K562 (cell line): ENCODE results near the gene OTOGL.

Experiments
- NFATC3 ChIP-seq: fragments of 450-650 bp; IDR thresholded peaks from 2 replicates; pipeline ENCODE4 v1.6.1; 2017; ENCODE audit warnings: mild to moderate bottlenecking
- TAF1 ChIP-seq: IDR thresholded peaks from 2 replicates; pipeline ENCODE4 v1.6.1; 2011; ENCODE audit warnings: mild to moderate bottlenecking, low read length, moderate library complexity; ENCODE audit not compliant: insufficient read depth, control insufficient read depth, severe bottlenecking; ENCODE audit errors: extremely low read depth
- ZC3H11A ChIP-seq: IDR thresholded peaks from 2 replicates; pipeline ENCODE4 v1.6.1; 2012; ENCODE audit warnings: low read depth, low read length, improper control_type of control experiment
- TF ChIP-seq, protein P1 (sequence below): fragments of 250-450 bp; sonication (Bioruptor Pico); IDR thresholded peaks from 2 replicates; pipeline ENCODE4 v1.5.0; 2021
- TF ChIP-seq, protein P2 (sequence below): sonication (generic); formaldehyde crosslinking; IDR thresholded peaks from 2 replicates; pipeline ENCODE4 v1.8.1; 2023; ENCODE audit warnings: mild to moderate bottlenecking, missing genetic modification reagents

DNA sequence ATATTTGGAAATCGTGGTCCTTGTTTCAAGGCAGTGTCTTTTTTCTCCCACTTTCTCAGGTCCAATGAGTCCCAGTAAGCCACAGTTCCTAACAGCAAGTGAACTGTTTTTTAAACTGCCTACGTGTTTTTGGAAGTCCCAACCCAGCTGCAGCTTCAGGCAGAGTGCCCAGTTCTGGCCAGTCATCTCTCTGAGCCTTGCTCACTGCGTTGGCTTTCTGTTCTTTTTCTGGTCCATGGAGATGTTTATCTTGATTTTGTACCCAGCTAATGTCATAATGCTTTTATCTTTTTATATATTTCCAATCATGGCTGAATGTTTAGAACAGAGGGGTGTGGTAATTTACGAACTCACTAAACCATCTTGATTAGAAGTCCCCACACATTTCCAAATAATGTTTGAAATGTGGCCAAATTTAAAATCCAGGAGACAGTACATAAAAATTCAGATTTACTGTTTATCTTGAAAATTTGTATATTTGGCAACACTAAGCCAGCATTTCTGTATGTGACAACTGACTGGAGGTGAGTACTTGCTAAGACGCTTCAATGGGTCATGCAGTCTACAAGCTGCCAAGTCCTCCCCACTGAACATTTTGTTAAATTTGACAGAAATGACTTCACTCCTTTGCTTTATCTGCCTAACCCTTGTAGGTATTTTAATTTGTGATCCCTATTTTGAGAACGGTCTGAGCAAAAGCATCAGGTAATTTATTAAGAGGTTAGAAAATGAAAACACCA, 46.1 kb upstream of the OTOGL start:
- TF ChIP-seq, protein P1, sequence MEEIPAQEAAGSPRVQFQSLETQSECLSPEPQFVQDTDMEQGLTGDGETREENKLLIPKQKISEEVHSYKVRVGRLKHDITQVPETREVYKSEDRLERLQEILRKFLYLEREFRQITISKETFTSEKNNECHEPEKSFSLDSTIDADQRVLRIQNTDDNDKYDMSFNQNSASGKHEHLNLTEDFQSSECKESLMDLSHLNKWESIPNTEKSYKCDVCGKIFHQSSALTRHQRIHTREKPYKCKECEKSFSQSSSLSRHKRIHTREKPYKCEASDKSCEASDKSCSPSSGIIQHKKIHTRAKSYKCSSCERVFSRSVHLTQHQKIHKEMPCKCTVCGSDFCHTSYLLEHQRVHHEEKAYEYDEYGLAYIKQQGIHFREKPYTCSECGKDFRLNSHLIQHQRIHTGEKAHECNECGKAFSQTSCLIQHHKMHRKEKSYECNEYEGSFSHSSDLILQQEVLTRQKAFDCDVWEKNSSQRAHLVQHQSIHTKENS (CRISPR knock-in tag): no peak
- TF ChIP-seq NFATC3: no peak
- TF ChIP-seq ZC3H11A: no peak
- TF ChIP-seq, protein P2, sequence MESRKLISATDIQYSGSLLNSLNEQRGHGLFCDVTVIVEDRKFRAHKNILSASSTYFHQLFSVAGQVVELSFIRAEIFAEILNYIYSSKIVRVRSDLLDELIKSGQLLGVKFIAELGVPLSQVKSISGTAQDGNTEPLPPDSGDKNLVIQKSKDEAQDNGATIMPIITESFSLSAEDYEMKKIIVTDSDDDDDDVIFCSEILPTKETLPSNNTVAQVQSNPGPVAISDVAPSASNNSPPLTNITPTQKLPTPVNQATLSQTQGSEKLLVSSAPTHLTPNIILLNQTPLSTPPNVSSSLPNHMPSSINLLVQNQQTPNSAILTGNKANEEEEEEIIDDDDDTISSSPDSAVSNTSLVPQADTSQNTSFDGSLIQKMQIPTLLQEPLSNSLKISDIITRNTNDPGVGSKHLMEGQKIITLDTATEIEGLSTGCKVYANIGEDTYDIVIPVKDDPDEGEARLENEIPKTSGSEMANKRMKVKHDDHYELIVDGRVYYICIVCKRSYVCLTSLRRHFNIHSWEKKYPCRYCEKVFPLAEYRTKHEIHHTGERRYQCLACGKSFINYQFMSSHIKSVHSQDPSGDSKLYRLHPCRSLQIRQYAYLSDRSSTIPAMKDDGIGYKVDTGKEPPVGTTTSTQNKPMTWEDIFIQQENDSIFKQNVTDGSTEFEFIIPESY: no peak
- no peak for TF ChIP-seq TAF1
